GM19455 (cell line): ENCODE data around the gene ZSCAN1.

Source experiments
- ATAC-seq: cut with Tn5 transposase; IDR thresholded peaks from one replicate; pipeline ENCODE4 v1.9.1; 2021; ENCODE audit not compliant: unreplicated experiment

ZSCAN1 gene

DNA sequence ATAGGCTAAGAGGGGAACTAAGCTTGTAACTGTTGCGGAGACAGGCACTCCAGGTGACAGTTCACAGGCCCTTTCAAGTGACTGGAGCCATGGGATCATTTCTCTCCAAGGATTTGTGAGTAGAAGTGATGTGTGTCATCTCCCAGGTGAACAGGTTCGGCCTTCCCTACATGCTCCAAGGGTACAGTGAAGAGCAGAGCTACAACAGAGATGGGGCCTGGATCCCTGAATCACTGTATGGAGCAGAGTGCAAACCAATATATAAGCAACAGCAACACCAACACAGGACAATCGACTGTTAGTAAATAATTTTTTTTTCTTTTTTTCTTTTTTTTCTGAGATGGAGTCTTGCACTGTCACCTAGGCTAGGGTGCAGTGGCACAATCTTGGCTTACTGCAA, 49.2 kb downstream of the ZSCAN1 start:
- no peak for ATAC-seq

DNA sequence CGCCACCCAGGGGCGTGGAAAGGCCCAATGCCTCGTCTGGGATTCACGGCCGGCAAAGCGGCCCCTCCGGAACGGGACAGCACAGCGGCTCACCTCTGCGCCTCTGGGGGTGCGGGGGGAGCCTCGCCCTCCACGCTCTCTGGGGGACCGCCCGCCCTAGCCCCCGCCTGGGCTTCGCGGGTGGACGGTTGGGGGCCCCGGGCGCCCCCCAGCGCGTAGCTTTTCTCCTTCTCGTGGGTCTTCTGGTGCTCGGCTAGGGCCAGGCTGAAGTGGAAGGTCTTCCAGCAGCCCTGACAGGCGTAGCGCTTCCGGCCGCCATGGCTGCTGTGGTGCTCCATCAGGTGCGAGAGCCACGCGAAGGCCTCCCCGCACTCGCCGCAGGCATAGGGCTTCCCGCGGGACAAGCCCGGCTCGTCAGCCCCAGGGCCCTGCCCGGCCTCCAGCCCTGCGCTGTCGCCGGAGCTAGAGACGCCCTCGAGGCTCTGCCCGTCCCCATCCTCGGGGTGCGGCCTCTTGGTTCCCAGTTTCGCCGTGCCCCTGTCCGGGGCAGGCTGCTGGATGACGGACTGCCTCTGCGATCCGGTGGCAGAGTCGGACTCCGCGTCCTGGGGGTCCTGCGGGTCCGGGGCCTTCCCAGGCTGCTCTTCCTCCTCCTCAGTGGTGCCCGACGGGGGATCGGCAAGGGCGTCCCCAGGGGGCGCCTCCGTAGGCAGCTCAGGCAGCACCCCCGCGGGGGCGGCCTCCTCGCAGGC, 50.9 kb downstream of the ZSCAN1 start:
- ATAC-seq, result no peak

DNA sequence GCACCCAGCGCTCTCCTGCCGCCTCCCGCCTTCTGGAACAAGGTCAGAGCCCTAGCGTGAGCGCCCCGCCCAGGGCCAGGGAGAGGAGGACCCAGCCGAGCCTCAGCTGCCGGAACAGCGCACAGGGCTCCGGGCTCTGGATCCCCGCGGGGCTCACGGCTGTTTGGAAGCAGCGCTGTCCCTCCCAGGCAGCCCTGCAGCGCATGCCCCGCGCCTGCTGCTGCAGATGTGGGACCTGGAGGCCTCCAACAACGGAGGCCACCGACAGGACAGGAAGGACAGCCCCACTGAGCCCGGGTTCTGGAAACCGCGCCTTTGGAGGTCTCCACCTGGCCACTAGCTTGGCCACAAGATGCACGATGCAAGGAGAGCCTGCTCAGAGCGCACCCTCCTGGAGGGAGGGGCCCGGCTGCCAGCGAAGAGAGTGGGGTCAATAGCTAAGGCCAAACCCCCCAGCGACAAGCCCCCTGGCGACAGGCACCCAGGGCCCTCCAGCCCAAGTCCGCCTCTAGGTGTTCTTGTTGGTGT, 51.6 kb downstream of the ZSCAN1 start:
- no peak for ATAC-seq

DNA sequence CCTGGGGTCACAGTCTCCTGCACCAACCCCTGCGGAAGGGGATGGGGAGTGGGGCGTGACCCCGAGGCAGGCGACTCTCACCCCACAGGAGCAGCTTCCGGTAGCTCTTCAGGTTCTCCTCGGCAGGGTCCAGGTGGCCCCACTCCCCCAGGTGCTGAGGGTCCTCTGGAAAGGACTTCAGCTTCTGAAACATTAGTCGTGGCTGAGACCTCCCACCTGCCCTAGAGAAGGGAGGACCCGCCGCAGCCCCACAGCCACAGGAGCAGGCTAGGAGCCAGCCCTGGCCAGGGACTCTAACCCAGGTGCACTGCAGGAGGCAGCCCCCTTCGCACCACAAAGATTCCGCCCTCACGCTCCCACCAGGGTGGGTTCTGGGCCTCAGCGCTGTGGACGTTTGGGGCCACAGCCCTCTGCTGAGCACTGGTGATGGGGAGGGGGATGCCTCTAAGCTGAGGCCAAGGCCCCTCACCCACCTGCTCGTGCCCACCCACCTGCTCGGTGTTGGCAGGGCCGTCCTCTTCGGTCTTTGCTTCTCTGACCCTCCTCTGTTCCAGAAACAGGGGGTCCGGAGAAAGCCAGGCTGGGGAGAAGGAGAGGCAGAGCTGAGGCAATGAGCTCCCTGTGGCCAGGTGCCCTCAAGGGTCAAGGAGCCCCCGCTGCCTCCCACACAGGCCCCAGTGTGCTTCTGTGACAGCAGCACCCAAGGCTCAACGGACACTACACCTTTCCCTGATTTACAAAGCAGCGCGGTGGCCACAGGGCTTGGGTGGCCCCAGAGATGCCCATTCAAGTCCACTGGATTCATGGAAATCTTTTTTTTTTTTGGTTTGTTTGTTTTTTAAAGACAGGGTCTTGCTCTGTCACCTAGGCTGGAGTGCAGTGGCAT, 53.2 kb downstream of the ZSCAN1 start:
- ATAC-seq, result no peak

DNA sequence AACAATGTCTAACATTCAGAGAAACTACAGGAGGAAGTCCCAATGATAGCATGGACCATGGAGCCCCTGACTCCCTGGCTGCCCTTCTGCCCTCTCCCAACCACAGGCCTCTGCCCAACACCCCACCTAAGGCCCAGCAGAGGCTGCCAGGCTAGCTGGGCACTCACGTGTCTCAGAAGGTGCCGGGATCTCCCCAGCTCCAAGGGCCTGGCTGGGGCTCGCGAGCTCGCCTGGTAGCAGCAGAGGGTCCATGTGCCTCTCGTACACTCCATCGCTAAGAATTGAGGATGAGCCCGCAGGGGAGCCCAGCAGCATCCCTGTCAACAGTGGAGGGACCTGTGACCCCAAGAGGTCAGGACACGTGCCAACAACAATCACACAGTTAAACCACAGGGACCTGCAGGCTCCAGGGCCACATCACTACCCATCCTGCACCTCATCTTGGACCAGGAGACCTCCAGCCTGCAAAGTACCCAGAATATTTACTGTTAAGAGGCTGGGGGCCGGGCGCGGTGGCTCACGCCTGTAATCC, 54.8 kb downstream of the ZSCAN1 start:
- ATAC-seq, result no peak

DNA sequence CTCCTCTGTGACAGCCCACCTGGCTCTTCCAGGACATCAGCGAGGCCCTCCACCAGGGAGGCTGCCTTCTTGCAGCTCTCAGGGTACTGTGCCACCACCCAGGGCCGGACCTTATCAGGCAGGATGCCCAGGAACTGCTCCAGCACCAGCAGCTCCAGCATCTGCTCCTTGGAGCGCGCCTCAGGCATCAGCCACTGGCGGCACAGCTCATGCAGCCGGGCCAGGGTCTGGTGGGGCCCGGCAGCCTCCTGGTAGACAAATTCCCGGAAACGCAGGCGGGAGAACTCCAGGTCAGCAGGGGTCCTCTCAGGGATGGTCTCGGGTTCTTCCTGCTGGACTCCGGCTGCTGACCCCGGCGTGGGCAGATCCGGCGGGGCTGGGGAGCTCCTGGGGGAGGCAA, 56.0 kb downstream of the ZSCAN1 start:
- no peak for ATAC-seq

DNA sequence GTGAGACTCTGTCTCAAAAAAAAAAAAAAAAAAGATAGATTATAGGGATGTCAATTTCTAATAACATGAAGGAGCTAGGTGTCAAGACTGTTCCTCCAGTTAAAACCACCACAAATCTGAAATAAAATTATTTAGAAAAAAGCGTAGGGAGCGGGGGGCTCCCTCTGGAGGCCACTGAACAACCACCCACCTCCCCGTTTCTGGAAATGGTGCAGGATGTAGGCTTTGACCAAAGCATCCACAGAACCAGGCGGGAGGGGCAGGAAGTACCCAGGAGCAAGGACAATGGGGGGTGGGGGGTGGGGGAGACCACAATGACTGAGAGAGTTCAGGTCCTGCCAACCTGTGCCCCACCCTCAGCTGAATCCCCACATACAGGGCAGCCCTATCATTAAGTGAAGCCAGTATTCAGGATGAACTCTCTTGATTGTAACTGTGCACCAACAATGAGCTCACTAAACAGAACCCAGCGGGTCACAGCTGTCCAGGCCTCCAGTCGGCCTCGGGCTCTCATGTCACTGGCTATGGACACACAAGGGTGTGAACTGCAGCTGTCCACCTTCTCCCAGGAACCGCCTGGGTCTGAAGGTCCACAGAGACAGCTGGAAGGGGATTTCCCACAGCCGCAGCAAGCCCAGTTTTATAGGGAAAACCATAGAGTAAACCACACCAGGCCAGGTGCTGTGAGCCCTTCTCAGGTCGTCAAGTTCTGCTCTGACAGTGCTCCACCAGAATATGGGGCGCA, 57.6 kb downstream of the ZSCAN1 start:
- ATAC-seq, result no peak

DNA sequence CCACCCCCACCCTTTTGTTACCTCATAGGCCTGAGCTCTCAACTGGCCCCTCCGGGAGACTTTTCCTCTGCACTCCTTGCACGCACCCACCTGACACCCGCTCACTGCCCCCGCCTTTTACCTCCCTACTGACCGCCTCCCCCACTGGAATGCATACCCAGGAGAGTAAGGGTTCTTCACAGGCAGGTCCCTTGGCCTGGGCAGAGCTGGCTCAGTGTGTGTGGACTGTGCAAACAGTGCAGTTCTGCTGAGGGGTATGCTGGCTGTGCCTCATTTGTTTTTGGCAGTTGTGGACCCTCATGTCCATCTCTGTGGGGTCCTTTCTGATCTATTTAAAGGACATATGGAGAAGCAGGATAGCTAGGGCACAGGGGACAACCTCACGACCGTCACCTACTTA, 59.2 kb downstream of the ZSCAN1 start:
- ATAC-seq, result no peak

DNA sequence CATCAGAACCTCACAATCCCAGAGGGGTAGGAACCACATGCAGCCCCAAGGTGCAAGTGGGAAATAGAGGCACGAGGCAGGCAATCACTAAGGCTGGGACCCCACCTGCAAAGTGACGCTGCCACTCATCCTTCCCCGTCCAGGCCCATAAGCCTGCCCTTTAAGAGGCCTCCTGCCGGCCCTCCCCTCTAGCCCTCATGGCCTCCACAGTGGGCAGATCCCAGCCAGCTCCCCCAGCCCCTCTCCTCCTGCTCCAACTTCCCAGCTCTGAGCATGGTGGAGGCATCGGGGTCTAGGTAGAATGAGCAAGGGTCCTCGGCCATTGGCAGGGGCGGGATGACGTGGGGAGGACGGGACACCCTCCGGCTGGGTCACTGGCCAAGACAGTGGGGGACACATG, 61.5 kb downstream of the ZSCAN1 start:
- ATAC-seq, result no peak

DNA sequence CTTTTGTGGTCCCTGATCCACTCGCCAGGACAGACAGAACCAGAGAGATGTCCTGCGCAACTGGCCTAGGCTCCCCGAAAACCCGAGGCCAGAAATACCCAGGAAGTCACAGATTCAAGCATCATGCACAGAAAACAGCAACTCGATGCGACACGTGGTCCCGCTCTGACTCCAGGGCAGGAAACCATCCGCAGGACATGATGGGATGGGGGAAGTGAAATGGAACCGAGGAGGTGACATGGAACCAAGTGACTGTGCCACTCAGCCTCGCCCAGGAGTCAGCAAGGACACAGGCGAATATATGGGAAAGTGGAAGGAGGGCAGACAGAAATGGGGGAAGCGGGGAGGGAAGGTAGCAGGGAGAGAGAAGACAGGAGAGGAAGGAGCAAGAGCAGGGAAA, 63.1 kb downstream of the ZSCAN1 start:
- ATAC-seq, result no peak

DNA sequence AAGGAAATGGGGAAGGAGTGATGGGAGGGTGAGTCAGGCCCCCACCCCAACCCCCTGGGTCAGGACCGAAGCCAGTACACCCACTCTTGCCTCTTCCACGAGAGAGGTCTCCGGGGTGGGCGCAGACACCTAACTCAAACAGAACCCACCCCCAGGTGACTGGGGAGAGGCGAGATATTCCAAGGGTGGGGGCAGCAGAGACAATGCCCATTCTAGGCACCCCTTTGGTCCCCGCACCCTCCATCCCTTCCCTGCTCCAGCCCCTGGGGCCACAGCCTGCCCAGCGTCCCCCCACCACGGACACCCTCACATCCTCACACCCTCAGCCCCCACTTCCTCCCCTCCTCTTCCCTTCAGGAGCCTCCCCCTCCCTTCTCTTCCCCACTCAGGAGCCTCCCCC, 63.5 kb downstream of the ZSCAN1 start:
- no peak for ATAC-seq

DNA sequence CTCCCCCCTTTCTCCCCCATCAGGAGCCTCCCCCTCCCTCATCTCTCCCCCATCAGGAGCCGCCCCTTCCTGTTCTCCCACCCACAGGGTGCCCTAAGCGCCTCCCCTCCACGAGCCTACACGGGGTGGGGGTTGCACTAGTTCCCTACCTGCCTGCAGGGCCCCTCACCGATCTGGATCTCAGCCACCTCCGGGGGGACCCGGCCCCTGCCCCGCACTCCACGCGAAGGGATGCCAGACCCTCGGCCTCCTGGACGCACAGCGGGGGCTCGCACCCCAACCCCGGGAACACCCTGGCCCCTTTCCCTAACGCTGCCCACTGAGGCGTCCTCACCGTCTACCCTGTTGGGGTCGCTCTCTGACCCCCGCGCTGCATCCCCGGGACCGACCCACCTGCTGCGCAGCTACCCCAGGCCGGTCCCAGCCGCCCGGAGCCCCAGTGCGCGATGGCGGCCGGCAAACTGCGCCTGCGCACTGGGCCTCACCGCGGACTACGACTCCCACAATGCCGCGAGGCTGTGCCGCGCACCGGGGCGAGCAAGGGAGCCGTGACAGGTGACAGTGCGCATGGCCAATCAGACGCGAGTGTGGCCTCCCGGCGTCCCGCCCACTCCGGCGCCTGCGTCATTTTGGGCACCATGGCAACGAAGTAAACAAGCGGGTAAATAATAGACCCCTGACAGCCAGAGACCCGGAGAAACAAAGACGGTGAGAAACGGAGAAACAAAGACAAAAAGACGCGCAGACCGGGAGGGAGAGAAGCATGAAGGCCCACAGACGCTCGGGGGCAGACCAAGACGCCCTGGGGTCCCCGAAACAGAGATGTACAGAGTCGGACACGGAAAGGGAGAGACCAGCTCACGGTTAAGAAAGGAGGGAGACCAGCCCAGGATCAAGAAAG, 64.2 kb downstream of the ZSCAN1 start, which contains the start of gene ZSCAN18:
Gene ZSCAN18, minus strand, starts transcription at position 451 of the 901 bp plus-strand sequence. CDS start 7,964 bp downstream, outside the sequence.
- ATAC-seq, result no peak

DNA sequence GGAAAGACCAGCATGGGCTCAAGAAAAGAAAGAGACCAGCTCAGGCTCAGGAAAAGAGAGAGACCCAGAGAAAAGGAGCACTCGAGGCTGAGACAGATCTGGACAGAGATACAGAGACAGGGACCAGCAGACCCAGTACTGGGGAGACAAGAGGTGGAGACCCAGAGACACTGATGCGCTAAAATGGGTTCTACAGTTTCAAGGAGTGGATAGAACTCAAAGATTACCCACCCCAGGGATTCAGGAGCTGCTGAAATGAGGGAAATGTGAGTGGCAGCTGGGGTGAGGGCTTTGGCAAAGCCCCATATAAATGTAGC, 64.8 kb downstream of the ZSCAN1 start:
- no peak for ATAC-seq
